Astrocyte of the spinal cord (primary cell): ENCODE measurements around the gene GPANK1.
A peak's percentile ranks its signal among the peaks of the same experiment; 100 is the strongest.

ENCODE experiments used
- DNase-seq: peaks from one replicate; pipeline ENCODE4 v3.0.0; 2011; ENCODE audit warnings: low read depth, low spot score
- H3K4me3 ChIP-seq: 2 replicates; pipeline ENCODE4 v1.5.1; 2011; ENCODE audit warnings: low read depth, mild to moderate bottlenecking, low read length, moderate library complexity
- CTCF ChIP-seq: IDR thresholded peaks from 2 replicates; pipeline ENCODE4 v1.5.1; 2012; ENCODE audit warnings: low read depth, mild to moderate bottlenecking, low read length, inconsistent platforms
- in situ Hi-C: cut with HindIII; loops from 2 replicates; pipeline ENCODE4 v1.10.0; 2017; ENCODE audit warnings: low sequenced_read_pairs

GPANK1 gene

GRCh38 chr6:31708224-31708623 is 43.4 kb upstream of the GPANK1 start:
- no peak for DNase-seq
- in situ Hi-C loops, result no loop called here
- no peak for TF ChIP-seq CTCF
- no peak overlapping the region for H3K4me3 ChIP-seq

GRCh38 chr6:31707701-31708100 is 42.9 kb upstream of the GPANK1 start:
- DNase-seq, result no peak
- H3K4me3 ChIP-seq, result no peak overlapping the region
- no peak for TF ChIP-seq CTCF
- in situ Hi-C loops, result no loop called here

GRCh38 chr6:31706599-31706998 is 41.8 kb upstream of the GPANK1 start, which contains the start of gene LY6G6F:
Gene LY6G6F (plus strand): TSS chr6:31706866. CDS start chr6:31706907, 41 bp downstream.
- no peak for TF ChIP-seq CTCF
- H3K4me3 ChIP-seq, result no peak within 1 kb of the TSS
- in situ Hi-C loops, result no loop called here
- no peak for DNase-seq

GRCh38 chr6:31705931-31706330 is 41.1 kb upstream of the GPANK1 start:
- no peak for DNase-seq
- H3K4me3 ChIP-seq, result no peak overlapping the region
- no peak for TF ChIP-seq CTCF
- in situ Hi-C loops, result no loop called here

GRCh38 chr6:31702819-31703716 is 38.3 kb upstream of the GPANK1 start, which contains the start of gene ABHD16A:
Gene ABHD16A (minus strand): TSS chr6:31703324. CDS start chr6:31703281, 43 bp downstream.
- TF ChIP-seq CTCF, result no peak
- H3K4me3 ChIP-seq, result peak within 1 kb of the TSS; percentile 98
- in situ Hi-C loops, result no loop called here
- DNase-seq, result peak; percentile 99

GRCh38 chr6:31702405-31702818 is 37.6 kb upstream of the GPANK1 start:
- DNase-seq, result no peak
- no peak for TF ChIP-seq CTCF
- in situ Hi-C loops, result no loop called here
- peak overlapping the region; percentile 98 for H3K4me3 ChIP-seq
